ENCODE data around the gene DNAL4. TPM values are rescaled to one million over a fixed set of nuclear protein-coding genes. Genes with fewer than 3 reads are reported as not detected.

DNAL4 gene
- total RNA-seq, 2 experiments from 2014 or later: 1.9 to 2.7 TPM

DNA sequence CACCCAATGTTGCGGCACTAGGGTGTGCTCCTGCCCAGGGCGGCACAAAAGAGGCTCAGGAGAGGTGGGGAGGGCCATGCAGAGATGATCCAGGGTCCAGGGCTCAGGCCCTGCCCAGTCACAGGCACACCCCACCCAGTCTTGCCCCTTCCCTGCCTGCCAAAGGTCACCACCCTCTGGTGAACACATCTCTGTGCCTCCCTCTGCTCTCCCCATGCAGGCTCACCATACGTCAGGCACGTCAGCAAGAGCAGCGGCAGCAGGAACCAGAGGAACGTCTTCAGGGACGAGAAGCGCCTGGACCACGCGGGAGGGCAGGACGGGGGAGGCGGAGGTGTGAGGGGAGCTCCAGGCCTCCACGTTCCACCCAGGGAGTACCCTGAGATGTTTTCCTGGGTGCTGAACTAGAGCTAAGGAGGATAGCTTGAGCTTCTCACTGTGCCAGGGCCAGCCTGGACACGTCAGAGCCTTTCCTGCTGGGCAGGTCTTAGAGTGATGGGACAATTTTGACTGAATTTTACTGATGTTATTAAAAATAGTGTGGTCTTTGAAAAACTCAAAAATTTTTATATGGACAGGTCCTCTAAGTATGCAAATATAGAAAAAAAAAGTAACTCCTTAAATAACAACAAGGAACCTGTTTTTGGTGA is 45.3 kb downstream of the DNAL4 start:
- ChIA-PET POLR2A (interaction anchor here (0.9 to 25.2 kb wide), 5 partner anchors 8 to 50 kb away, joined by 3 to 752 read pairs (median 9); no protein-coding TSS in a partner anchor), CTCF (interaction anchor here (1.5 kb wide), 2 partner anchors 18 to 44 kb away, joined by 4 read pairs; no protein-coding TSS in a partner anchor)
- no peak for ATAC-seq (ENCODE audit: poor library complexity)
- Histone ChIP-seq H3K27me3 (ENCODE audit: control insufficient read depth in 1 of 2, insufficient read depth in 2 of 2, low read length in 2 of 2) (no peaks in the 10 kb centered on the region), H3K9me3 (ENCODE audit: control insufficient read depth in 1 of 2, insufficient read depth in 1 of 2, low read length in 2 of 2) (no peaks in the 10 kb centered on the region), H3K36me3 (ENCODE audit: insufficient read depth, low read length) (peaks cover 97% of the 10 kb centered on the region), H3K4me3 (ENCODE audit: low read length) (no peak overlapping the region), H3K27ac (ENCODE audit: low read depth in 1 of 2, low read length in 2 of 2) (peak overlapping the region; percentile 67 to 81), H3K4me1 (ENCODE audit: insufficient read depth, low read length) (peaks cover 79% of the 10 kb centered on the region)
- no peak for DNase-seq
- intact Hi-C loops (cut with DNase I, micrococcal nuclease): loop anchor here in 1 of 2 experiments (2.0 kb wide), 1 partner anchor 14 kb away; no protein-coding TSS in a partner anchor
- H3K4me3 Mint-ChIP-seq: peak overlapping the region; percentile 34
- peaks cover 62% of the 10 kb centered on the region for H3K4me1 Mint-ChIP-seq (ENCODE audit: low read depth)
- peak overlapping the region; percentile 99 for H3K27ac Mint-ChIP-seq
- TF ChIP-seq, protein P1, sequence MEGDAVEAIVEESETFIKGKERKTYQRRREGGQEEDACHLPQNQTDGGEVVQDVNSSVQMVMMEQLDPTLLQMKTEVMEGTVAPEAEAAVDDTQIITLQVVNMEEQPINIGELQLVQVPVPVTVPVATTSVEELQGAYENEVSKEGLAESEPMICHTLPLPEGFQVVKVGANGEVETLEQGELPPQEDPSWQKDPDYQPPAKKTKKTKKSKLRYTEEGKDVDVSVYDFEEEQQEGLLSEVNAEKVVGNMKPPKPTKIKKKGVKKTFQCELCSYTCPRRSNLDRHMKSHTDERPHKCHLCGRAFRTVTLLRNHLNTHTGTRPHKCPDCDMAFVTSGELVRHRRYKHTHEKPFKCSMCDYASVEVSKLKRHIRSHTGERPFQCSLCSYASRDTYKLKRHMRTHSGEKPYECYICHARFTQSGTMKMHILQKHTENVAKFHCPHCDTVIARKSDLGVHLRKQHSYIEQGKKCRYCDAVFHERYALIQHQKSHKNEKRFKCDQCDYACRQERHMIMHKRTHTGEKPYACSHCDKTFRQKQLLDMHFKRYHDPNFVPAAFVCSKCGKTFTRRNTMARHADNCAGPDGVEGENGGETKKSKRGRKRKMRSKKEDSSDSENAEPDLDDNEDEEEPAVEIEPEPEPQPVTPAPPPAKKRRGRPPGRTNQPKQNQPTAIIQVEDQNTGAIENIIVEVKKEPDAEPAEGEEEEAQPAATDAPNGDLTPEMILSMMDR (IDR thresholded peaks at IDR 0.05): no peak
- H3K36me3 Mint-ChIP-seq (ENCODE audit: low read depth): peaks cover 98% of the 10 kb centered on the region
- no peaks in the 10 kb centered on the region for H3K9me3 Mint-ChIP-seq
- no peaks in the 10 kb centered on the region for H3K27me3 Mint-ChIP-seq

DNA sequence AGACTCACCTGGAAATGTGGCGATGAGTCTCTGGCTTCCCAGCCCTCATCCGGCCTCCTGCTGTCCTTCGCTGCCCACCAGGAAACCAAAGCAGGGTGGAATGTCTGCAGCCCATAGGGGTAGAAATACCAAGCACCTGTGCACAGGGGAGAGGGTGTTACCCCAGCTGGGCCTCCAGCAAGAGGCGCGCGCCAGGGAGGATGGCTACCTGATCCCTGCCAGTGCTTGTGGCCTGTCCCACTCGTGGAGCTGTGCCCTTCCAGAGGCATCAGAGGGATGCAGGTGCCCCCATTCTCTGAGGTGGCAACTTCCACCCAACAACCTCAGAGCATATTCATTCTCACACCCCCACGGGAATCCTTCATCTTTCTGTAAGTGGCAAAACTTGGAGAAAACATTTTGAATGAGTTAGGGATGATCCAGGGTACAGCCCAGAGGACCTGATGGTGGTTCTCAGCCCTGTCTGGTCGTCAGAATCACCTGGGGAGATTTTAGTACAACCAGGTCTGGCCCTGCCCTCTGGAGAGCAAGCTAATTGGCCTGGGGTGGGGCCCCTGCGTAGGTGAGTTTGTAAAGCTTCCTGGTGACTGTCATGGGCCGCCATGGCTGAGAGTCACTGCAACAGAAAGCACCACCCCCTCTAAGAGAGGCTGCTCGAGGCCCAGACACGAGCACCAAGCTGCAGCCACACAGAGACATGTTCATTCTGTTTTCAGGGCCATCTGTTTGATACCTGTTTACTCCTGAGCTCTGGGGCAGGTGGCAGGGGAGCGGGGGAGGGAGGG is 48.1 kb downstream of the DNAL4 start:
- intact Hi-C loops (cut with DNase I, micrococcal nuclease): no loop called here
- H3K4me1 ChIP-seq (ENCODE audit: insufficient read depth, low read length): peaks cover 77% of the 10 kb centered on the region
- Mint-ChIP-seq H3K36me3 (ENCODE audit: low read depth) (peaks cover 98% of the 10 kb centered on the region), H3K27me3 (no peaks in the 10 kb centered on the region), H3K9me3 (no peaks in the 10 kb centered on the region), H3K4me3 (no peak overlapping the region), H3K27ac (peak overlapping the region; percentile 84), H3K4me1 (ENCODE audit: low read depth) (peaks cover 47% of the 10 kb centered on the region)
- no peaks in the 10 kb centered on the region for H3K27me3 ChIP-seq (ENCODE audit: control insufficient read depth in 1 of 2, insufficient read depth in 2 of 2, low read length in 2 of 2)
- peaks cover 100% of the 10 kb centered on the region for H3K36me3 ChIP-seq (ENCODE audit: insufficient read depth, low read length)
- TF ChIP-seq, protein P1 (IDR thresholded peaks at IDR 0.05): no peak
- POLR2A ChIA-PET: interaction anchor here (0.7 to 25.2 kb wide), 7 partner anchors 9 to 40 kb away, joined by 3 to 752 read pairs (median 9); partner anchors contain the start of genes GTPBP1 and SUN2
- CTCF ChIA-PET: interaction anchor here (0.7 to 2.4 kb wide), 2 partner anchors 13 to 20 kb away, joined by 3 to 6 read pairs; no protein-coding TSS in a partner anchor
- peak overlapping the region in 1 of 2 donors; percentile 50 for H3K27ac ChIP-seq (ENCODE audit: low read depth in 1 of 2, low read length in 2 of 2)
- H3K4me3 ChIP-seq (ENCODE audit: low read length): no peak overlapping the region
- no peaks in the 10 kb centered on the region for H3K9me3 ChIP-seq (ENCODE audit: control insufficient read depth in 1 of 2, insufficient read depth in 1 of 2, low read length in 2 of 2)
- no peak for DNase-seq
- ATAC-seq (ENCODE audit: poor library complexity): no peak

DNA sequence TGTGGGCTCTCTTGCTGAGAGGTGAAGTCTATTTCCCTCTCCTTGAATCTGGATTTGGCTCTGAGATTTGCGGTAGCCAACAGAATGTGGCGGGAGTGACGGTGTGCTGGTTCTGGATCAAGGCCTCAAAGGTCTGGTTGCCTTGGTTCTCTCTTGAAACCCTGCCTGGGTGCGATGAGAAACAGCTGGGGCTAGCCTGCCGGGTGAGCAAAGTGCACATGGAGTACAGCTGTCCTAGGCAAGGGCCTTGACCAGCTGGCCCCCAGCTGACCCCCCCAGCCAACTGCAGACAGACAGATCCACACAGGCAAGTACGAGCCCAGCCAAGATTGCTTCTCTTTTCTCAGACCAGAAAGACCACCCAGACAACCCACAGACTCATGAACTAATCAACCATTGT is 49.0 kb downstream of the DNAL4 start:
- H3K4me3 ChIP-seq (ENCODE audit: low read length): no peak overlapping the region
- ATAC-seq (ENCODE audit: poor library complexity) (no peak), DNase-seq (no peak)
- H3K4me1 ChIP-seq (ENCODE audit: insufficient read depth, low read length): peaks cover 77% of the 10 kb centered on the region
- Mint-ChIP-seq H3K36me3 (ENCODE audit: low read depth) (peaks cover 98% of the 10 kb centered on the region), H3K9me3 (no peaks in the 10 kb centered on the region), H3K27me3 (no peaks in the 10 kb centered on the region), H3K27ac (peak overlapping the region; percentile 84), H3K4me3 (peak overlapping the region; percentile 63), H3K4me1 (ENCODE audit: low read depth) (peaks cover 45% of the 10 kb centered on the region)
- no peaks in the 10 kb centered on the region for H3K9me3 ChIP-seq (ENCODE audit: control insufficient read depth in 1 of 2, insufficient read depth in 1 of 2, low read length in 2 of 2)
- CTCF ChIA-PET: interaction anchor here (0.7 kb wide), 1 partner anchor 21 kb away, joined by 3 read pairs; no protein-coding TSS in a partner anchor
- TF ChIP-seq, protein P1 (IDR thresholded peaks at IDR 0.05): no peak
- intact Hi-C loops (cut with DNase I, micrococcal nuclease): no loop called here
- H3K27me3 ChIP-seq (ENCODE audit: control insufficient read depth in 1 of 2, insufficient read depth in 2 of 2, low read length in 2 of 2): no peaks in the 10 kb centered on the region
- peak overlapping the region in 1 of 2 donors; percentile 3 for H3K27ac ChIP-seq (ENCODE audit: low read depth in 1 of 2, low read length in 2 of 2)
- POLR2A ChIA-PET: interaction anchor here (0.7 to 25.2 kb wide), 4 partner anchors 10 to 21 kb away, joined by 3 to 752 read pairs (median 21); no protein-coding TSS in a partner anchor
- H3K36me3 ChIP-seq (ENCODE audit: insufficient read depth, low read length): peaks cover 100% of the 10 kb centered on the region
